BJ (cell line): Measurements from ENCODE around the gene ECI2. TPM values are rescaled to one million over a fixed set of nuclear protein-coding genes. Genes with fewer than 3 reads are reported as not detected.

Source experiments
- CTCF ChIA-PET: fragments of 350-600 bp; formaldehyde crosslinking; extraction: SDS; loops from one replicate; lab custom pipeline; 2021; ENCODE audit warnings: antibody characterized with exemption, inconsistent platforms; lab: Yijun Ruan, JAX
- POLR2A ChIA-PET: fragments of 300-600 bp; sonication (Branson Sonifier 250); formaldehyde crosslinking; extraction: SDS; loops from one replicate; lab custom pipeline; 2021; ENCODE audit warnings: antibody characterized with exemption; lab: Charles Lee
- DNase-seq: peaks from one replicate; pipeline ENCODE4 v3.0.0-alpha.2; 2011; ENCODE audit warnings: low read depth
- H3K27me3 ChIP-seq: 2 replicates; pipeline ENCODE4 v1.6.0; 2011; ENCODE audit warnings: low read length; ENCODE audit not compliant: control insufficient read depth, insufficient read depth
- H3K36me3 ChIP-seq: 2 replicates; pipeline ENCODE4 v1.5.1; 2011; ENCODE audit warnings: low read length; ENCODE audit not compliant: control insufficient read depth, insufficient read depth
- H3K4me3 ChIP-seq: 2 replicates; pipeline ENCODE4 v1.5.1; 2011; ENCODE audit warnings: low read depth, mild to moderate bottlenecking, control low read depth, low read length
- polyA plus RNA-seq: library from polyadenylated mRNA; depleted of rRNA; stranded (reverse); fragments of >200 nt; gene quantifications from 2 replicates; pipeline ENCODE4 v1.2.3, GENCODE V29; 2011
- TF ChIP-seq, protein P1 (sequence below): IDR thresholded peaks from 2 replicates; pipeline ENCODE4 v1.5.1; 2011; ENCODE audit warnings: low read depth, mild to moderate bottlenecking, control low read depth, inconsistent platforms, low read length, moderate library complexity; ENCODE audit not compliant: insufficient read depth

Gene ECI2
- polyA plus RNA-seq, 1 experiment: 55.3 TPM

DNA sequence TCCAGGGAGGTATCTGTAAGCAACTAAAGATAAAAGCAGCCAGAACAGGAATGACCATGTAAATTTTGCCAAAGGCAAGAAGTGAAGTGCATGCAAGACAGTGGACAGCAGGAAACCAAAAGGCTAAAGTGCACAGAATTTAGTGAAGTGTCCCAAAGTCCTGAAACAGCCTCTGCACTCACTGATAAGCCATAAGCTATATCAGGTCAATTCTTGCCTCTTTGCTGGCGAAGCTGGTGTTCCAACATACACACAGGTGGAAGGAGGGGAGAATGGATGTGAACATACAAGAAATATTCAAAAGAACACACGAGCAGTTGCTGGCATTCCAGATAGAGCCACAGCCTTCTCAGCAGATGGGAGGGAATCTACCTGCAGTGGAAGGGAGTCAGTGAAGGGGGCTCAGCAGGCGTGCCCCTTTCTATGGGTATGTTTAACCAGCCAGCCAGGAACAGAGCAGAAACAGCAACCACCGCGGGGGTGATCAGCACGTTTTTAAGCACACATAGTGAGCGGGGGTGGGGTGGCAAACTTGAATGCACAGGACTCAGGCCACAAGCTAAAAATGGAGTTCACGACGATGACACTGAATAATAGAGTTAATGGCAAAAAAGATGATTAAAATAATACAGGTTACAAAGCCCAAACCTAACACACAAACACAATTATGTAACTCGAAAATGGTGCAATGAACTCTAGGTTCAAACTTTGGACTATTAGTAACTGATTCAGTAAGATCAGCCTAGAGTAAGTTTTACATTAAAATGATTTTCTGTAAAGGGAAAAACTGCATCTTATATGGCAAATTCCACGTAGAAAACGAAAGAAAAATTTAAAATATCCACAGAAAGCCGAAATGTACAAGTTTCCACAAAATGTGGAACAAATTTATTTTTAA is 1.2 kb downstream of the ECI2 start:
- CTCF ChIA-PET: interaction anchor here (0.6 to 0.7 kb wide), 2 partner anchors 21 to 33 kb away, joined by 3 read pairs; no protein-coding TSS in a partner anchor
- H3K36me3 ChIP-seq: peaks cover 3% of the 10 kb centered on the region
- peak overlapping the region; percentile 96 for H3K4me3 ChIP-seq
- POLR2A ChIA-PET: no interaction called here
- no peaks in the 10 kb centered on the region for H3K27me3 ChIP-seq
- TF ChIP-seq, protein P1, sequence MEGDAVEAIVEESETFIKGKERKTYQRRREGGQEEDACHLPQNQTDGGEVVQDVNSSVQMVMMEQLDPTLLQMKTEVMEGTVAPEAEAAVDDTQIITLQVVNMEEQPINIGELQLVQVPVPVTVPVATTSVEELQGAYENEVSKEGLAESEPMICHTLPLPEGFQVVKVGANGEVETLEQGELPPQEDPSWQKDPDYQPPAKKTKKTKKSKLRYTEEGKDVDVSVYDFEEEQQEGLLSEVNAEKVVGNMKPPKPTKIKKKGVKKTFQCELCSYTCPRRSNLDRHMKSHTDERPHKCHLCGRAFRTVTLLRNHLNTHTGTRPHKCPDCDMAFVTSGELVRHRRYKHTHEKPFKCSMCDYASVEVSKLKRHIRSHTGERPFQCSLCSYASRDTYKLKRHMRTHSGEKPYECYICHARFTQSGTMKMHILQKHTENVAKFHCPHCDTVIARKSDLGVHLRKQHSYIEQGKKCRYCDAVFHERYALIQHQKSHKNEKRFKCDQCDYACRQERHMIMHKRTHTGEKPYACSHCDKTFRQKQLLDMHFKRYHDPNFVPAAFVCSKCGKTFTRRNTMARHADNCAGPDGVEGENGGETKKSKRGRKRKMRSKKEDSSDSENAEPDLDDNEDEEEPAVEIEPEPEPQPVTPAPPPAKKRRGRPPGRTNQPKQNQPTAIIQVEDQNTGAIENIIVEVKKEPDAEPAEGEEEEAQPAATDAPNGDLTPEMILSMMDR: no peak
- DNase-seq: no peak

DNA sequence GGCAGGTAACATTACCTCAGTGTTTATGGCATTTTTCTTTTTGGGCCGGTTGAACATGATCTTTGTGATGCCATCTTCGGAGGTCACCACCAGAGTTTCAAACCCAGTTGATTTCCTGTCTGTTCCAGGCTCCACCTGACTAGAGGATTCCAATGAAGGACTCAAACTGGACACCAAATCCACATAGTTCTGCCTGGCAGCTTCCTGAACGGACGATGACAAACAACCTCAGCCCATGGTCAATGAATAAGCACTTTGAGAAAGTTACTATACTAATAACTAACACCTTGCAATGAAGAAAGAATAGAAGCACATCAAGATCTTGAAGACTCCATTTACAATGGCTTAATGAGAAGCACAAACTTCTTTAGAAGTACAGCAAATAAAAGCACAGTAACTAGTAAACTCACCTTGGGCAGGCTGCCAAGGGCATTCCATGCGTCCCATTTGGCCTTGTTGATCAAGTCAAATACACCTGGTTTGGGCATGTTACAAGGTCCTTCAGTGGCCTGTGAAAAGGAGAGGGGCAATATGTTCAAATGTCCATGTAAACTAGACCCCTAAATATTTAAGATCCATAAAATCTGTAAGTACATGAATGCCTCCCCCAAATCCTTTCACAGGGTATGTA is 4.9 kb downstream of the ECI2 start:
- H3K36me3 ChIP-seq: peaks cover 4% of the 10 kb centered on the region
- TF ChIP-seq, protein P1: no peak
- no peaks in the 10 kb centered on the region for H3K27me3 ChIP-seq
- no peak overlapping the region for H3K4me3 ChIP-seq
- POLR2A ChIA-PET: no interaction called here
- DNase-seq: no peak
- CTCF ChIA-PET: interaction anchor here (0.6 kb wide), 1 partner anchor 1144 kb away, joined by 3 read pairs; no protein-coding TSS in a partner anchor

DNA sequence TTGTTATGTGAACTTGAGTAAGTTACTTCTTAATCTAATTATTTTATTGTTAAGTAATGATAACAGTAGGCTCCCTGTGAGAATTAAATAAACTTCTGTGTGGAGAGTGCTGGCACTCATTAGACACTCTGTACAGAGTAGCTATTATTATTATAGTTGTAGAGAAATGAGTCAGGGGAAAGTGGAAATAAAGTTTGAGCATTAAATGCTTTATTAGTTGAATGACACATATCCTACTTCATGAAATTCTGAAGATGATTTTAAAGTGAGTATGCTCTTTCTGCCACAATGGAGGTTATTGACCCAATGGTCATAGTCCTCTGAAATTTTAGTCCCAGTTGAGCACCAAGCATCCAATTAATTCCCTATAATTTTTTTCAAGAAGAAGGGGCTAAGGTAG is 5.9 kb downstream of the ECI2 start:
- TF ChIP-seq, protein P1: no peak
- Histone ChIP-seq H3K27me3 (no peaks in the 10 kb centered on the region), H3K4me3 (no peak overlapping the region), H3K36me3 (peaks cover 4% of the 10 kb centered on the region)
- ChIA-PET CTCF (interaction anchor here (1.0 kb wide), 1 partner anchor 80 kb away, joined by 3 read pairs; no protein-coding TSS in a partner anchor), POLR2A (no interaction called here)
- DNase-seq: no peak

DNA sequence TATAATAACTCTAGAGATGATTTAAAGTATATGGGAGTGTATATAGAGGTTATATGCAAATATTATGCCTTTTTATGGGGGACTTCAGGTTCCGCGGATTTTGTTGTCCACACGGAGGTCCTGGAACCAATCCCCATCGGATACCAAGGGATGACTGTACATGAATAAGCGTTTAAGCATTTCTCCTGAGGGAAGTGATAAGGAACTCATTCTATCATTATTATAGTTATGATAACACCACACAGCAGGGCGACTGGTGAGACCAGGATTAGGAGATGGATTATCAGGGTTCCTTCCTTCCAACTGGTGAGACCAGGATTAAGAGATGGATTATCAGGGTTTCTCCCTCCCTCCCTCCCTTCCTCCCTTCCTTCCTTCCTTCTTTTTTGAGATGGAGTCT is 6.6 kb downstream of the ECI2 start:
- DNase-seq: no peak
- no peaks in the 10 kb centered on the region for H3K27me3 ChIP-seq
- POLR2A ChIA-PET: no interaction called here
- CTCF ChIA-PET: interaction anchor here (1.0 kb wide), 1 partner anchor 81 kb away, joined by 3 read pairs; no protein-coding TSS in a partner anchor
- no peak overlapping the region for H3K4me3 ChIP-seq
- TF ChIP-seq, protein P1: no peak
- H3K36me3 ChIP-seq: peaks cover 4% of the 10 kb centered on the region

DNA sequence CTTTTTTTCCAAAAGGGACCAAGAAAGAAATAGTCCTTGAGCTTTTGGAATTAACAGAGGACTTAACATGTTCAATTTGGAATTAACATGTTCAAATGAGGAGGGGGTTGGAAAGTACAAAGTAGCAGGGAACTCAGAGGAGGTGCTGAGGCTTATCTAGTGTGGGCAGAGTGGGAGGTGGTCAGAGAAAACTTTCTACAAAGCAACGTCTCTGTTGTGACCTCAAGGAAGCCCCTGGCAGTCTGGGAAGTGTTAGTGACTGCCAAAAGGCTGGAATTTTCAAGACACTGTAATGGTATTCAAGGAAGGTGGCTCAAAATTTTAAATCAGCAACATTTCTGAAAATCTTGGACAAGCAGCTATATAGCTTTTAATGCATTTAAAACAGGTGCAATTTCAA is 7.3 kb downstream of the ECI2 start:
- H3K4me3 ChIP-seq: no peak overlapping the region
- TF ChIP-seq, protein P1: no peak
- POLR2A ChIA-PET: no interaction called here
- no peak for DNase-seq
- peaks cover 4% of the 10 kb centered on the region for H3K36me3 ChIP-seq
- no peaks in the 10 kb centered on the region for H3K27me3 ChIP-seq
- CTCF ChIA-PET: no interaction called here
